HL-60/S4 (cell line): ENCODE results near the gene ZXDC.

Experiments
- in situ Hi-C: fragments of 300-500 bp; cut with MboI; formaldehyde crosslinking; loops from 2 replicates; pipeline ENCODE4 v1.14.3; 2022; ENCODE audit warnings: low sequenced_read_pairs

The ZXDC gene

DNA sequence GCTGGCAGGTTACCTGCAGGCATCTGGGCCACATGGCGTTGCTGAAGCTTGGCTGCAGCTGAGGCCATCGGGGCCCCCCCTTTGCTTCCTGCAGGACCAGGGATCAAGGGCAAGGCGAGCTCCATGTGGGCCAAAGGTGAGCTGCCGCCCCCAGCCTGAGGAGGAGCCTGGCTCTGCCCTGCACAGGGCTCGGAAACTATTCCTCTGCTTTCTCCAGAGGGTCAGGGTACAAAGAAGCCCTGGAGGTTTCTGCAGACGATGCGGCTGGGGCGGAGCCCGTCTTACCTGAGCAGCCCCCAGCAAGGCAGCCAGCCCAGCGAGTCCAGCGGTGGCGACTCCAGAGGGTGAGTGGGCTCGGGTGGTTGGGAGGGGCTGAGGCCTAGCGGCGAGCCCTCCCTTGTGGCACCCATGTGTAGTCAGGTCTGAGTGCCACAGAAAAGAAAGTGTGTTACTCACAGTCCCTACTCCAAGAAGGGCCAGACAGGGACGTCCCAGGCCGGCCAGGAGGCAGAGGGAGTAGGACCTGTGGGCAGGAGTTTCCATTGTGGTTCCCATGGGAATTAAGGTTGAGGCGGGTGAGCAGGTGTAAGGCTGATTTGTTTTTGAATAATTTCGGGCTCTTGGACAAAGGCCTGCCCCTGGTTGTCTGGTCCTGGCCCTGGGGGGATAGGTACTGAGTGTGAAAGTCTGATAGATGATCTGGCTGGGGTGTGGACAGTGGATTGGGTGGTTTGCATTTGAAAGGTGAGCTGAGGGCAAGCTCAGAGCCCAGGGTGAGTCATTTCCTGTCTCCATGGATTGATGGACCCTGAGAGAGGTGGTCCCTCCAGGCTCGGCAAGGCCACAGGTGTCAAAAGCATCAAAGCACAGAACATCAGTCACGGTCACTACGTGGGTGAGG is 55.6 kb downstream of the ZXDC start:
- in situ Hi-C loops = no loop called here

GRCh38 chr3:126419151-126419703 is 56.5 kb downstream of the ZXDC start:
- in situ Hi-C loops = no loop called here

DNA sequence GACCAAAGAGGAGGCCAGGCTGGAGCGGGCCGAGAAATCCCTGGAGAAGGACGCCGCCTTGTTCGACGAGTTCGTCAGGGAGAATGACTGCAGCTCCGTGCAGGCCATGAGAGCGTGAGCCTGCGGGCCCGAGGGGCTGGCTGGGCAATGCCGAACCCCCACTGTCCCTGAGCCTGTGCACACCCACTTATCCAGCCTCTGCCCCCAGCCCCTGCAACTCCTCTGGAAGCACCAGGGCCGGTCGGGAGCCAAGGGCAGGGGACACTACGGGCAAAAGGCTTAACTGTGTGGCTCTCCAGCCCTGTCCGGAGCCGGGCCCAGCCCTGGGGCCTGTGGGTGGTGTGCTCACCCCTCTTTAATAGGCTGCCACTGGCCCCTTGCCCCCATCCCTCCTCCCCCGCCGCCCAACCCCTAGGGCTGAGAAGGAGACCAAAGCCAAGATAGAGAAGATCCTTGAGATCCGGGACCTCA is 57.0 kb downstream of the ZXDC start:
- in situ Hi-C loops = no loop called here

GRCh38 chr3:126417981-126418530 is 57.6 kb downstream of the ZXDC start:
- in situ Hi-C loops = no loop called here

DNA sequence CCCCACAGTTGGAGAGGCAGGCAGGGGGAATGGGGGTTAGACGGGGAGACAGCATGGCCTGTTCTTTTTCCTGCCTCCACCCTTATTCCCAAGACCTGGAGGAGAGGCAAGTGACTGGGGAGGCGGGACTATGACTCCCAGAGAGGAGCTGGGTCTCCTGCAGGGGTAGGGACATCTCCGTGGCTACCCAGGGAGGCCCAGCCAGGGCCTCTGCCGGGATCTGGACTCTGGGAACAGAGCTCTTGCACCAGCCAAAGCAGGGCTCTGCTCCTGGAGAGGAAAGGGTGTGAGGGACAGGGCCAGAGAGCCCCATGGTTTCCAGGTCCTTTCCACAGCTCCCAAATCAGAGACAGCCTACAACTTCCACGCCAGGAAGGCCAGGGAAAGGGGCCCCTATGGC is 58.2 kb downstream of the ZXDC start:
- in situ Hi-C loops = no loop called here

DNA sequence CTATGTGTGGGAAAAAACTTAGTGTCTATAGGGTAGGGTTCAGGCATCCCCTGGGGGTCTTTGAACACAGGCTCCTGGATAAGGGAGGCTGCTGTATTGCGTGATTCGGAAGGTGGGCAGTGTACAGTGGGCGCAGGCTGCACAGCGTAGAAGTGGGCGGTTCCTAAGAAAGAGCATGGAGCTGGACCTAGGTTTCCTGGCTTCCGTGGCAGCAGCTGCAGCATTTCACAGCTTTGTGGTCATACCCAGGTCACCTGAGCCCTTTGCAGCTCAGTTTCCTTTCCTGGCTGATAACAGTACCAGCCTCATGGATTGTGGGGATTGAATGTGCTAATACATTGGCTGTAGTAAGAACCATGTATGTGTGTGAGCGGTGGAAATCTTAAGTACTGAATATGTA is 58.7 kb downstream of the ZXDC start:
- in situ Hi-C loops = no loop called here

GRCh38 chr3:126415661-126416591 is 59.8 kb downstream of the ZXDC start:
- in situ Hi-C loops = no loop called here

GRCh38 chr3:126414961-126415660 is 60.6 kb downstream of the ZXDC start:
- in situ Hi-C loops = no loop called here

- in situ Hi-C loops = no loop called here
Observed at GRCh38 chr3:126414406-126414805, 61.3 kb downstream of the ZXDC start.

GRCh38 chr3:126413693-126414080 is 62.0 kb downstream of the ZXDC start:
- in situ Hi-C loops = no loop called here

GRCh38 chr3:126412841-126413692 is 62.6 kb downstream of the ZXDC start:
- in situ Hi-C loops = no loop called here

DNA sequence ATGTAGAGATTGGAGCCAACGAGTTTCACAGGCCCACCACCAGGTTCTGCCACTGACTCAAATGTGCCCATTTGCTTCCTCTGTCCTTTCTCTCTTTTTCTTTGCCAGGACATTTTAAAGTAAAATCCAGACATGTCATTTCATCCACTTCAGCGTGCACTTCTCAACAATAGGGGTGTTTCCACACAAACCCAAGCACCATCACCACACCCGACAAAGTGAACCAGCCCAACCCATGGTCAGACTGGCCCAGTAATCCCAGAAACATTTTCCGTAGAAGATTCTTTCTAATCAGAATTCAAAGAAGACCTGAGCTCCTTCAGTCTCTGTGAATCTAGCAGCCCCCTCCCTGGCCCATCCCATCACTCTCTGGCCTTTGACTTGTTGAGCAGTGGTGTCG is 67.6 kb downstream of the ZXDC start:
- in situ Hi-C loops = no loop called here

- in situ Hi-C loops = no loop called here
Observed at GRCh38 chr3:126407412-126408044, 68.2 kb downstream of the ZXDC start.

DNA sequence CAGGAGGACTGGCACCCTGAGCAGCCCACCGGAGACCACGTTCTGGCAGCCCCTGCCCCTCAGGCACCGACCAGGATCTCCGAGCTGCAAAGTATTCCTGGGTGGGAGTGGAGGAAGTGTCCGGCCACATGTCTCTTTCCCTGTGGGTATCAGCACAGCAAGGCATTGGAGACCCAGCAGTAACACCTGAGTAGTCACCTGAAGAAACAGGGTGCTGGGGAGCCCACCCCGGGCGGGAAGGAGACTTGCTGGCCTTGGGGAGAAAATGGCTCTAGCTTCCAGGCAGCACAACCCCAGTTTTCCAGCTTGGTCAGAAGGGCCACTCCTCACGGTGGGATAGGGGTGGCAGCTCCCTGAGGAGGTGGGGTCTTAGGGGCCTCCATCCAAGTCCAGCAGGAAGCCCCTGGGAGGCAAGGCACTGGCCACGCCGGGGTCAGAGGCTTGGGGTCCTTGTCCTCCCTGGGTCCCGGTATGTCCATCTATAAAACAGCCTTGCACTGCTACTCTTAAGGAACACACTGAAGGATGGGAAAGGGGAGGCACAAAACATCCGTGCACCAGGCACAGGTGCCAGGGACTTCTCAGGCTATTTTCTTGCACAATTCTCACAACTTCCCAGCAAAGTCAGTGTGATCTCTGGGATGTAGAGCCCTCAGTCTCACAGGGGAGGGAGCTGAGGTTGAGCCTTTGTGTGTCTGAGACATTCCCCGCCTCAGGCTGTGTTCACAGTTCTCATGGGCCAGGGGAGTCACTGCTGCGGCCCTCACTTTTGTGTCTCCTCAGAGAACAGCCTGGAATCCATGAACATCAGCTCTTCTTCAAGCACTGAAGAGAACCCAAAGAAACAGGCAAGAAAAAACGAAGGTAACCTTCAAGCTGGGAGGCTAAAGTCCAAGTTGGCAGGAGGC is 69.0 kb downstream of the ZXDC start:
- in situ Hi-C loops = no loop called here

GRCh38 chr3:126402666-126403302 is 72.9 kb downstream of the ZXDC start:
- in situ Hi-C loops = no loop called here

- in situ Hi-C loops = no loop called here
Observed at GRCh38 chr3:126402178-126402577, 73.5 kb downstream of the ZXDC start.

DNA sequence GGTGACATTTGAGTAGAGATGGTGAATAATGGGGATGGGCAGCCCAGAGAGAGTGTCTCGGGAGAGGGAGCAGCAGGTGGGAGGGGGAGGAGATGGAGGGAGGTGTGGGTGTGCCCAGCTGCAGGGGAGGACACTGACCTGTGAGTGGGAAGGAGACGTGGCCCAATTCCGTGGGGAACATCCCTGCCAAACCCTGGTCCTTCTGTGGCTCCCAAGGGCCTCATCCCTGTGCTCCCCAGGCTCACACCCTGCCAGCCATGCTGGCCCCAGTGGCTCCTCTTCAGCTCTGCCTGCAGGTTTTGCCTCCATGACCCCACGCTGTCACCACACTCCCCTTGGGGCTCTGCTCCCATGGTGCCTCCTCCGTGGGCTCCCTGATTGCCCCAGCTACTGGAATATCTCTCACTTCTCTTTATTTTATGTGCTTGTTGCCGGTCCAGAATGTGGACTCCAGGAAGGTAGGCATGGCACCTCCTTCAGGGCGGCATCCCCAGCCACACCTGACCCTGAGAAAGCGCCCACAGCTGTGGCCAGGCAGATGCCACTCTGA is 74.0 kb downstream of the ZXDC start:
- in situ Hi-C loops = no loop called here
